ENCODE results near the gene TACR3. TPM values are rescaled to one million over a fixed set of nuclear protein-coding genes. Genes with fewer than 3 reads are reported as not detected.
A peak's percentile ranks its signal among the peaks of the same experiment; 100 is the strongest.

Gene TACR3
- total RNA-seq, 1 donor from 2014 or later: not detected

GRCh38 chr4:103664436-103665075 is 55.2 kb downstream of the TACR3 start:
- Mint-ChIP-seq H3K27me3 (ENCODE audit: low read depth) (no peaks in the 10 kb centered on the region), H3K36me3 (ENCODE audit: low read depth) (no peaks in the 10 kb centered on the region), H3K9me3 (ENCODE audit: low read depth) (no peaks in the 10 kb centered on the region), H3K4me3 (ENCODE audit: unreplicated experiment) (no peak overlapping the region), H3K4me1 (ENCODE audit: low read depth) (no peaks in the 10 kb centered on the region), H3K27ac (ENCODE audit: unreplicated experiment) (no peak overlapping the region)
- DNase-seq (ENCODE audit: low spot score): no peak
- no peak for TF ChIP-seq CTCF (IDR thresholded peaks at IDR 0.05)

DNA sequence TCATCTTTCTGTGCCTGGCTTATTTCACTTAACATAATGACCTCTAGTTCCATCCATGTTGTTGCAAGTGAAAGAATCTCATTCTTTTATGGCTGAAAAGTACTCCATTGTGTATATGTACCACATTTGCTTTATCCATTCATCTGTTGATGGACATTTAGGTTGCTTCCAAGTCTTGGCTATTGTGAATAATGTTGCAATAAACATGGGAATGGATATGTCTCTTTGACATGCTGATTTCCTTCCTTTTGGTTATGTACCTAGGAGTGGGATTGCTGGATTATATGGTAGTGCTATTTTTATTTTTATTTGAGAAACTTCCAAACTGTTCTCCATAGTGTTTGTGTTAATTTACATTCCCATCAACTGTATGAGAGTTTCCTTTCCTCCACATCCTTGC is 71.2 kb downstream of the TACR3 start:
- no peak for TF ChIP-seq CTCF (IDR thresholded peaks at IDR 0.05)
- H3K9me3 Mint-ChIP-seq (ENCODE audit: low read depth): peaks cover 4% of the 10 kb centered on the region
- no peak overlapping the region for H3K4me3 Mint-ChIP-seq (ENCODE audit: unreplicated experiment)
- no peak for DNase-seq (ENCODE audit: low spot score)
- peaks cover 5% of the 10 kb centered on the region for H3K27me3 Mint-ChIP-seq (ENCODE audit: low read depth)
- H3K27ac Mint-ChIP-seq (ENCODE audit: unreplicated experiment): no peak overlapping the region
- H3K4me1 Mint-ChIP-seq (ENCODE audit: low read depth): no peaks in the 10 kb centered on the region
- H3K36me3 Mint-ChIP-seq (ENCODE audit: low read depth): no peaks in the 10 kb centered on the region

DNA sequence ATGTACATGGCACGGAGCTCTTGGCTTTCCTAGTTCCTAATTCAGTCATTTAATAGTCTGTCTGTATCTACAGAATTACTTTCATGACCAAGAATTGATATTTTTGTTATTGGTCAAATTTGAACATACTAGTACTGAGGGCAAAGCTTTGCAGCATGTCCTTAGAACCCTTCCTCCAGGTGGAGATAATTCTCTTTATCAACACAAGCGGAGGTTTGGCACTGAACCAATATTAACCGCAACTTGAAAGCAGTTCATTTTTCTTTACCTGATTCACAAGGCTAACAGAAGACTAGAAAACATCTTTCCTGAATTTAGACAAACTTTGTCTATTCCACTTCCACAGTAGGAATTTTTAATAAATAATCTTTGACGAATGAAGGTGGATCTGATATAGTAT is 73.8 kb downstream of the TACR3 start:
- DNase-seq (ENCODE audit: low spot score): no peak
- H3K9me3 Mint-ChIP-seq (ENCODE audit: low read depth): peaks cover 8% of the 10 kb centered on the region
- H3K36me3 Mint-ChIP-seq (ENCODE audit: low read depth): no peaks in the 10 kb centered on the region
- no peak overlapping the region for H3K27ac Mint-ChIP-seq (ENCODE audit: unreplicated experiment)
- H3K27me3 Mint-ChIP-seq (ENCODE audit: low read depth): peaks cover 7% of the 10 kb centered on the region
- H3K4me3 Mint-ChIP-seq (ENCODE audit: unreplicated experiment): no peak overlapping the region
- TF ChIP-seq CTCF (IDR thresholded peaks at IDR 0.05): no peak
- H3K4me1 Mint-ChIP-seq (ENCODE audit: low read depth): no peaks in the 10 kb centered on the region

- no peaks in the 10 kb centered on the region for H3K27me3 Mint-ChIP-seq (ENCODE audit: low read depth)
- no peaks in the 10 kb centered on the region for H3K36me3 Mint-ChIP-seq (ENCODE audit: low read depth)
- peak; percentile 25 for TF ChIP-seq CTCF (IDR thresholded peaks at IDR 0.05)
- no peaks in the 10 kb centered on the region for H3K9me3 Mint-ChIP-seq (ENCODE audit: low read depth)
- DNase-seq (ENCODE audit: low spot score): no peak
- H3K27ac Mint-ChIP-seq (ENCODE audit: unreplicated experiment): no peak overlapping the region
- no peaks in the 10 kb centered on the region for H3K4me1 Mint-ChIP-seq (ENCODE audit: low read depth)
- no peak overlapping the region for H3K4me3 Mint-ChIP-seq (ENCODE audit: unreplicated experiment)
Measured at GRCh38 chr4:103634236-103634635, 85.5 kb downstream of the TACR3 start.

DNA sequence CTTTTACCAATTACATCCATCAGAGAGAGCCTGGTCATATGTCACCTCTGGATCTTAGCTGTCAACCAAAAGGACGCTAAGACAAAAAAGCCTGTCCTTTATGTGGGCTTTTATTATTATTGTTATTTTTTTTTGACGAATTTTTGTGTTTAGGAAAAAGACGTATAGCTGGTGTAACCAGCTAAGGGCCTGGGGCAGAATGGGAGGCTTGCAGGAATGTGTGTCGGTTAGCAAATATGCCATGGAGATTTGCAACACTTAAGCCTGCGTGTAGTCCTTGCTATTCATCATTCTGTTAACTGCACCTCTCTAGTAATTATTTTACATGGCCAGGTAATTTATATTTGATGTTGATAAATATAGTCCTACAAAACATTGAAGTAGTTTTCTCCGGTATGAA is 93.5 kb downstream of the TACR3 start:
- no peaks in the 10 kb centered on the region for H3K36me3 Mint-ChIP-seq (ENCODE audit: low read depth)
- H3K27me3 Mint-ChIP-seq (ENCODE audit: low read depth): peaks cover 8% of the 10 kb centered on the region
- TF ChIP-seq CTCF (IDR thresholded peaks at IDR 0.05): no peak
- no peak overlapping the region for H3K27ac Mint-ChIP-seq (ENCODE audit: unreplicated experiment)
- no peaks in the 10 kb centered on the region for H3K4me1 Mint-ChIP-seq (ENCODE audit: low read depth)
- DNase-seq (ENCODE audit: low spot score): no peak
- no peaks in the 10 kb centered on the region for H3K9me3 Mint-ChIP-seq (ENCODE audit: low read depth)
- H3K4me3 Mint-ChIP-seq (ENCODE audit: unreplicated experiment): no peak overlapping the region

Data from chondrocyte (in vitro differentiated cells).